GM19238 (cell line): ENCODE measurements around the gene CD1E.
"Not testable (repeated sequence)": the region's sequence is repeated elsewhere in the genome, so short reads cannot be mapped to it uniquely, and the experiment has no call there.

Source experiments
- DNase-seq: peaks from one replicate; pipeline ENCODE4 v3.0.0; 2011; ENCODE audit warnings: low spot score; ENCODE audit not compliant: insufficient read length

Gene CD1E

GRCh38 chr1:158362482-158362881 lies 8.8 kb downstream of the CD1E start:
- no peak for DNase-seq

DNA sequence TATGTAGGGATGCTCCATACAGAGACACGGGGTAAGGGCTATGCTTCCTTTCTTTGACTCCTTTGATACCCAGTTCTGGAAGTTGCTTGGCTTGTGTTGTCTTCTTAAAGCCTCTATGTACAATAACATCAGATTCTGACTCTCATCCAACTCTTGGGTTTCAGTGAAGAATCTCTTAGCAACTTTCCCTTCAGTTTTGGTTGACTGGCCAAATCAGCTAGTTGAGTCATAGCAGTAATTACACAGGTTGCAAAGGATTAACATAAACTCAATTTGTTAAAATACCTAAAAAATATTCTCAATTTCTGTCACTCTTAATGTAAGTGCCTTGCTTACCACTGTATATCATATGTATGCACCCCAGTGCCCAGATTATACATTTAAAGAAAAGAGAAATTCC lies 9.2 kb downstream of the CD1E start:
- DNase-seq, result no peak

- no peak for DNase-seq
Observed at GRCh38 chr1:158366783-158367182, 13.1 kb downstream of the CD1E start.

GRCh38 chr1:158371188-158371953 lies 17.7 kb downstream of the CD1E start:
- no peak for DNase-seq

DNA sequence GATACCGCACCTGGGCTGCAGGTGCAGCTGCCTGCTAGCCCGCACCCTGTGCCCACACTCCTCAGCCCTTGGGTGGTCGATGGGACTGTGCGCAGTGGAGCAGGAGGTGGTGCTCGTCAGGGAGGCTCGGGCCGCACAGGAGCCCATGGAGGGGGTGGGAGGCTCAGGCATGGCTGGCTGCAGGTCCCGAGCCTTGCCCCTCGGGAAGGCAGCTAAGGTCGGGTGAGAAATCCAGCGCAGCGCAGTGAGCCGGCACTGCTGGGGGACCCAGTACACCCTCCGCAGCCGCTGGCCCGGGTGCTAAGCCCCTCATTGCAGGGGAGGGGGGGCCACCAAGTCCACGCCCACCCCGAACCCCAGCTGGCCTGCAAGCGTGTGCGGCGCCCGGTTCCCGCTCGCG lies 20.4 kb downstream of the CD1E start:
- DNase-seq, result not testable (repeated sequence)

DNA sequence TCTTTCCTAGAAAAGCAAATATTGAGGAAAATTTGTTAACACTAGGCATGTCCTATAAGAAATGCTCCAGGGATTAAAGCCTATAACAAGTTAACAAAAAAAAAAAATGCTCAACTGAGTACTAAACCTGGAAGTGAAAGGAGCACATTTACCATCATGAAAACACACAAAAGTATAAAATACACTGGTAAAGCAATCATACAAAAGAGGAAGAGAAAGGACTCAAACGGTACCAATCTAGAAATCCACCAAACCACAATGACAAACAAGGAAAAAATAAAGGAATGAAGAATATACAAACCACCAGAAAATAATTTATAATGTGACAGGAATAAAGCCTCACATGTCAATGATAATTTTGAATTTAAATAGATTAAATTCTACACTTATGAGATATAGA lies 21.2 kb downstream of the CD1E start:
- DNase-seq, result no peak

- DNase-seq, result no peak
Observed at GRCh38 chr1:158390331-158390730, 36.6 kb downstream of the CD1E start.

DNA sequence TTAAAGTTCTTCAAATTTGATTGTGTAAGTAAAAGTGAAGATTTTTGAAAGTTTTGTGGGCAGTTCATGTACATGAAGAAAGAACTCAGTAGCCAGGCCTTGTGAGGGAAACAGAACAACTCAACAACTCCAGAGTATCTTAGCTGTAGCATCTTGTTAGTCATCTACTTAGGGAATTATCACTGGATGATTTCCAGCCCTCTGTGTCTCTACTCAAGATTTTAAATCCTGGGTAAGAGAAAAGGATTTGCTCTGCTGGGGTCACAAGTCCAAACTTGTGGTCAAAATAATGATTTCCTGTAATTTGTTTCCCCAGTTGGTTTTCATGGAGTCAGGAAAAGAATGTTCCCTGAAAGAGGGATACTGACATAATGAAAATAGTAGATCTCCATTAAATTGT lies 37.4 kb downstream of the CD1E start:
- no peak for DNase-seq

- DNase-seq, result no peak
Observed at GRCh38 chr1:158393476-158393875, 39.8 kb downstream of the CD1E start.

GRCh38 chr1:158396646-158397045 lies 43.0 kb downstream of the CD1E start:
- DNase-seq, result no peak

- no peak for DNase-seq
Observed at GRCh38 chr1:158398818-158399514, 45.3 kb downstream of the CD1E start, which contains the start of gene OR10T2. Gene OR10T2, minus strand, starts transcription at chr1:158399466. Its CDS starts 0 bp downstream, at chr1:158399466.

- DNase-seq, result no peak
Observed at GRCh38 chr1:158400871-158401270, 47.2 kb downstream of the CD1E start.

- no peak for DNase-seq
Observed at GRCh38 chr1:158407092-158407491, 53.4 kb downstream of the CD1E start.
